ENCODE measurements around the gene FBXO38.

FBXO38 gene

DNA sequence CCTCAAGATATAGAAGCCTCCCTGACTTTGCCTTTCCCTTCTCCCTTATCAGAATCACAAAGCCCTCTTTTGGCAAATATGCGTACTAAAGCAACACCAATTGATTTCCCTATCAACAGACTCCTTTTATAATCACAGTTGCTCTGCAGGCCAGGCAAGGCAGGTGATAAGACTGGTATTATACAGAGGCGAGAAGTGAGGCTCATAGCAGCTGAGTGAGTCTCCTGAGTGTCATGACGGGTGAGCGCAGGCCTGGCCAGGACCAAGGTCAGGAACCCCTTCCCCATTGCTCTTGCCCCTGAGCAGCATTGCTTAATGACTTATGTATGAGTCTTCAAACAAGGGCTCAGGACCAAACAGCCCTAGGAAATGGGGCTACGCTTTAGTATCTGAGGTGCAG lies 70.8 kb downstream of the FBXO38 start:
- TF ChIP-seq, protein P1, sequence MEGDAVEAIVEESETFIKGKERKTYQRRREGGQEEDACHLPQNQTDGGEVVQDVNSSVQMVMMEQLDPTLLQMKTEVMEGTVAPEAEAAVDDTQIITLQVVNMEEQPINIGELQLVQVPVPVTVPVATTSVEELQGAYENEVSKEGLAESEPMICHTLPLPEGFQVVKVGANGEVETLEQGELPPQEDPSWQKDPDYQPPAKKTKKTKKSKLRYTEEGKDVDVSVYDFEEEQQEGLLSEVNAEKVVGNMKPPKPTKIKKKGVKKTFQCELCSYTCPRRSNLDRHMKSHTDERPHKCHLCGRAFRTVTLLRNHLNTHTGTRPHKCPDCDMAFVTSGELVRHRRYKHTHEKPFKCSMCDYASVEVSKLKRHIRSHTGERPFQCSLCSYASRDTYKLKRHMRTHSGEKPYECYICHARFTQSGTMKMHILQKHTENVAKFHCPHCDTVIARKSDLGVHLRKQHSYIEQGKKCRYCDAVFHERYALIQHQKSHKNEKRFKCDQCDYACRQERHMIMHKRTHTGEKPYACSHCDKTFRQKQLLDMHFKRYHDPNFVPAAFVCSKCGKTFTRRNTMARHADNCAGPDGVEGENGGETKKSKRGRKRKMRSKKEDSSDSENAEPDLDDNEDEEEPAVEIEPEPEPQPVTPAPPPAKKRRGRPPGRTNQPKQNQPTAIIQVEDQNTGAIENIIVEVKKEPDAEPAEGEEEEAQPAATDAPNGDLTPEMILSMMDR (IDR thresholded peaks at IDR 0.05; ENCODE audit: borderline replicate concordance, insufficient read depth, low read depth, low read length), result no peak
- H3K4me3 ChIP-seq (ENCODE audit: low read depth, low read length), result no peak overlapping the region

DNA sequence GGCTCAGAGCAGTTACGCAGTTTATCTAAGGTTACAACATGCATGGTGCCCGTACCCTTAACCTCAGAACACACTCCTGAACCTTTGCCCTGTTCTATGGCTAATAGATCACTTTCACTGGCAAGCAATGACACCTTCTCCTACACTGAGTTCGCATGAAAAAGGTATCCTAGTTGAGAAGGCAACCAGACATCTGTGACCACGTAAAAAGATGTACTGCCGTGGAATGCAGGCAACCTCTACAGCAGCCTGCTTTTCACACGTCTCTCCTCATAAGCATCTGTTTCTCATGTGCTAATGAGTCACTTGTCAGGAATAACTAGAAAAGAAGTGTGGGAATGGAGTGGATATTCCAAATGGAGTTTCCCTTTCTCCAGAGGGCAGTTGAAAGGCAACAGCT lies 71.4 kb downstream of the FBXO38 start:
- TF ChIP-seq, protein P1 (IDR thresholded peaks at IDR 0.05; ENCODE audit: borderline replicate concordance, insufficient read depth, low read depth, low read length), result no peak
- no peak overlapping the region for H3K4me3 ChIP-seq (ENCODE audit: low read depth, low read length)

DNA sequence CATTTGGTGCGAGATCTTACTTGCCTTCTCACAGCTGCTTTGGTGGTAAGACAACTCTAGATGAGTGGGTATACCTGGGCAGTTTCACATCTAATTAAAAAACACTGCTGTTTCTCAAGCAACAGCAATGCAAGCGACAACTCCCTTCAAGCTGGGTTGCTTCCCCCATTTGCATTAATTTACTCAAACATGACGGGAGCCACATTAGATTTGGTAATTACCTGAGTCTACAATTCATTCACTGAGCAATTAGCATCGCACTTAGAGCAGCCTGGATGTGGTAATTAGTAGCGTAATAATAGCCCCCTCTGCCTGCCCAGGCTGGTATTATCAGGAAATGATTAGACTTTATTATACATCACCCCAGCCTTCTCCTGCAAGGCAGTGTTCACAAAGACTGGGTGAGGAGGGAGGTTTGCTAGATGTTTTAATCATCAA lies 73.4 kb downstream of the FBXO38 start:
- TF ChIP-seq, protein P1 (IDR thresholded peaks at IDR 0.05; ENCODE audit: borderline replicate concordance, insufficient read depth, low read depth, low read length), result peak; percentile 38; the same call in 1 of the 2 replicates
- no peak overlapping the region for H3K4me3 ChIP-seq (ENCODE audit: low read depth, low read length)

DNA sequence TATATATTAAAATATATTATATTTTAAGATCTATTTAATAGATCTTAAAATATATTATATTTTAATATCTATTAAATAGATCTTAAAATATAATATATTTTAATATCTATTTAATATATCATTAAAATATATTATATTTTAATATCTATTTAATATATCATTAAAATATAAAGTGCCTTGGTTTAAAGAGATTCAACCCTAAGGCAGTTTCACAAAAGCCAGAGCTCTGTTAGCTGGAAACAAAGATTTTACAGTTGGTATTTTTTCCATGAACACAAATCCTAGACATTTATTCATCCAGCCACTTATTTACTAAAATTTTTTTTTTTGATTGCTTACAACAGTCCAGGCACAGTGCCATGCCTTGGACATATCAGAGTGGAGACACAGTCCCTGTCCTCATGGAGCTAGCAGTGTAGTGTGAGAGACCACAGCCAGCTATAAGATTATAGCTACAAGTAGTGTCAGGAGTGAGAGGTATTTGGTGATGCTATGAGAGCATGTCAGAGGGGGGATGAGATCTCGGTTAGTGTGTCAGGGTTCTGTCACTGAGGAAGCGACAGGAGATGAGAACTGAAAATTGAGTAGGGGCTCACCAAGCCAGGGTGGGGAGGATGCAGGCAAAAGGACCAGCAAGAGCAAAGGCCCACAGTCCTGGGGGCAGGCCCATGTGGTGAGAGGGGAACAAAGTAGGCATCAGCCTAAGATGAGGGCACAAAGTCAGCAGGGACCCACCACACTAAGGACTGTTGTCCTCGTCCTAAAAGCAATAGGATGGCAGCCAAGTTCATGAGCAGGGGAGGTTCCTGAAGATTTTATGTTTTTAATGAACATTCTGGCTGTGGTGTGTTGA lies 74.5 kb downstream of the FBXO38 start:
- TF ChIP-seq, protein P1 (IDR thresholded peaks at IDR 0.05; ENCODE audit: borderline replicate concordance, insufficient read depth, low read depth, low read length), result no peak

DNA sequence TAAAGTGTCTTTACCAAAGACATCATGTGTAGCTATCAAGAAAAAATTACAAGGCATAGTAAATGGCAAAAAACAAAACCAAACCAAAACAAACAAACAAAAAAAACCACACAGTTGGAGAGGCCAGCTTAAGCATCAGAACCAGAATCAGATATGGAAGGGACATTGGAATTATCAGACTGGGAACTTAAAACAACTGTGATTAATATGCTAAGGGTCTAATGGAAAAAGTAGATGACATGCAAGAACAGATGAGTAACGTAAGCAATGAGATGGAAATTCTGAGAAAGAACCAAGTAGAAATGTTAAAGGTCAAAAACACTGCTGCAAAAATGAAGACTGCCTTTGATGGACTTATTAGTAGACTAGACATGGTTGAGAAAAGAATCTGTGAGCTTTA lies 75.9 kb downstream of the FBXO38 start:
- TF ChIP-seq, protein P1 (IDR thresholded peaks at IDR 0.05; ENCODE audit: borderline replicate concordance, insufficient read depth, low read depth, low read length), result no peak
- no peak overlapping the region for H3K4me3 ChIP-seq (ENCODE audit: low read depth, low read length)

More for the DNA sequence above, 74.5 kb downstream of the FBXO38 start:
- H3K4me3 ChIP-seq (ENCODE audit: low read depth, low read length), result no peak overlapping the region

DNA sequence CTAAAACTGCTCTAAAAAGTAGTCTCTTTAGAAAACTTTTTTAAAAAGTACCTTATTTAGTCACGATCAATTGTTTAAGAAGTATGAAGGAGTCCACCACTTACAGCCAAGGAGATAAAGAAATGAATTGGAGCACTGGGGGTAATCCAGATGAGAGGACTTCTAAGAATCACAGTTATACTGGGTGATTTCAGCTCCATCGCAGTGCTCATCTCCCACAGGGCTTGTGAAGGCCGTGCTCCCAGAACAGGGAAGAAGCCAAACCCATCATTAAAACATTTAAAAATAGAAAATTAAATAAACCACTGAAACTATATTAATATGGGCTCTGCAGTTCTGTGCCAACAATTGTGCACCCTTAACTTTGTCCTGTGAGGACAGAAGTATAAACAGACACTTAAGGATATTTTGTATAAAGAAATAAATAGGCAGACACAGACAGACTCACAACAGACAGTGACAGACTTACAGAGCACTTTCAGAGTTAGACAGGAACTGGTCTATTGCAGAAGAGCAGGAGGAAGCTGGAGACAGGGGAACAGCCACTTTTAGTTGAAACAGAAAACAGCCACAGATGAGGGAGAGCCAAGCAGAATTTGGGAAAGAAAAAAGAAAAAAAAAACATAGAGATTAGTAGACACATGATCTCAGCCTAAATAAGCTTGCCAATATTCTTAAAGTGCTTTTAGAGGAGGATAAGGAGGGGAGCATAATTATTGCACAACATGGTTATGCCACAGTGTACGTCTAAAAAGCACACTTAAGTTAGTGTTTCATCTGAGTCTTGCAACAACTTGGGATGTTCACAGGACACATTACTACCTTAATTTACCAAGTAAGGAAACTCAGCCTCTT lies 81.8 kb downstream of the FBXO38 start:
- H3K4me3 ChIP-seq (ENCODE audit: low read depth, low read length), result no peak overlapping the region
- TF ChIP-seq, protein P1 (IDR thresholded peaks at IDR 0.05; ENCODE audit: borderline replicate concordance, insufficient read depth, low read depth, low read length), result no peak

All from GM12875 (cell line).